Stimulated activated CD4-positive, alpha-beta T cell treated with anti-CD3 and anti-CD28 coated beads, TNF-alpha, amount 100 ng/mL, for 24 hours (primary cell): ENCODE measurements around the gene CAMK2A.

Source experiments
- DNase-seq, 3 experiments: peaks; one replicate each; pipeline ENCODE4 v3.0.0-alpha.2; 2020; ENCODE audit warnings: low read depth in 3 of 3

The CAMK2A gene

GRCh38 chr5:150299571-150300327 lies 10.2 kb upstream of the CAMK2A start:
- DNase-seq, result no peak

DNA sequence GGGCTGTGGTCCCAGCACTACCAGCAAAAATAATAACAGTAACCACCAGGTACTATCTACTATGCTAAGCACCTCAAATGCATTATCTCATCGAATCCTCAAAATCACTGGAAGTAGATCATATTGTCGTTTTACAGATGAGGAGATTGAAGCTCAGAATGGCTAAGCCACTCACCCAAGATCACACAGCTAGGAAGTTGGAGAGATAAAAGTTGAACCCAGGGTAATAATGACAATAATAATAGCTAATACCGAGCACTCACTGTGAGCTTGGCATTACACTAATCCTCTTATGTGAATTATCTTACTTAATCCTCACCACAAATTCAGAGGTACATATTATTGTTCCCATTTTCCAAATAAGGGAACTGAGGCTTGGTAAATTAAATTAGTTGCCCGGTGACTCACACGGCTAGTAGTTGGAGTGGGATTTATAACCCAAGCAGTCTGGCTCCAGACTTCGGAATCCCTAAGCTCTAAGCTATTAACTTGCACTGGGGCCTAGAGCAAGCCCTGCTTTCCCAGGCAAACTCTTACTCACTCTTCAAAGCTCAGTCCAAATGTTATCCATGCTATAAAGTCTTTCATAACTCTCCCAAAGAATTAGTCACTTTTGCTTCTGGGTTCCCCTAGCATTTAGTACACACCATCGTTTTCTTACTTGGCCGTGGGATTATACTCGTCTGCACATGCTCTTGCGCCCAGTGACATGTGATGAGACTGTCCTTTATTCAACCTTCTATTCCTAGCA lies 9.3 kb upstream of the CAMK2A start:
- no peak for DNase-seq

DNA sequence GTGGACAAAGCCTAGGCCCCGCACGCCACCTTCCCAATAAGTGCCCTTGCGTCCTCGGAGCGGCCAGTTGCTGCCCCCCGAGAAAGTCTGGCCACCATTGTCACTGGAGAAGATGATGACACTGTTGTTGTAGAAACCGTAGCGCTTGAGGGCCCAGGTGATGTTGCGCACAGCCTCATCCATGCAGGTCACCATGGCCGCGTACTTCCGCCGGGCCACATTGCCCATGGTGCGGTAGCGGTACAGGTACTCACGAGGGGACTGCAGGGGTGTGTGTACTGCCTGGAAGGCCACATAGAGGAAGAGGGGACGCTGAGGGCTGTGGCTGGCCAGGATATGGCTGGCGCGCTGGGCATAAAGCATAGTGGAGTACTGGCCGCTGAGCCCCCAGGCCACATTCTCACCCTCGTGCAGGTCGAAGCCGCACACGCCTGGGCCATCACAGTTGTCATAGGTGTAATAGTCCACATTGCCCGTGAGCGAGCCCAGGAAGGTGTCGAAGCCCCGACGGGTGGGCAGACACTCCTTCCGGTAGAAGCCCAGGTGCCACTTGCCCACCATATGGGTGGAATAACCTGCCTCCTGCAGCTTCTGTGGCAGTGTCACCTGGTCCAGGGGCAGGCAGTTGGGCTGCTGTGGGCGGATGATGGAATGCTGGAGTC lies 8.5 kb upstream of the CAMK2A start:
- DNase-seq, result no peak

DNA sequence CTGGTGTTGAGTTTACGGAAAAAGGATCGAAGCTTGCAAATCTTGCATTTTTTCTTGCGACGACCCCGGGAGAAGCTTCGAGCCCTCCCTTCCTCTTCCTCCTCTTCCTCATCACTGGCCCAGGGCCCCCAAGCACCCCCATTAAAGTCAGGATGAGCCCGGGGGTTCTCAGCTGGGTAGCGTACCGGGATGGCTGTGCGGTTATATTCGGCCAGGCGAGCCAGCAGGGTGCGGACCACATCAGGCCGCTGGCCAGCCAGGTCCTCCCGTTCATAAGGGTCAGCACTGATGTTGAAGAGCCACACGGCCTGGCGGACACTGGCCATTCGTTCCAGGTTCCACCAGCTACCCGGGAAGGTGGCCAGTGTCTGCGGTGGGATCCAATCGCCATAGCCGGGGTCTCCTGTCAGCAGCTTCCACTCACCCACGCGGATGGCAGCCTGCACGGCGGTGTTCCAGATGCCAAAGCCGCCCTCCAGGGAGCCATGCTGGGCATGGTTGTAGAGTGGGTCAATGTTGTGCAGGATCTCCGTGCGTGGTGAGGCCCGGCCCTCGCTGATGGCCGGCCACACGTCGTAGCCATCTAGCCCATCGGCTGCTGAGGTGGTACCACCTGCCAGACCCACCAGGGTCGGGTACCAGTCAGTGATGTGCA lies 7.8 kb upstream of the CAMK2A start:
- DNase-seq, result no peak

DNA sequence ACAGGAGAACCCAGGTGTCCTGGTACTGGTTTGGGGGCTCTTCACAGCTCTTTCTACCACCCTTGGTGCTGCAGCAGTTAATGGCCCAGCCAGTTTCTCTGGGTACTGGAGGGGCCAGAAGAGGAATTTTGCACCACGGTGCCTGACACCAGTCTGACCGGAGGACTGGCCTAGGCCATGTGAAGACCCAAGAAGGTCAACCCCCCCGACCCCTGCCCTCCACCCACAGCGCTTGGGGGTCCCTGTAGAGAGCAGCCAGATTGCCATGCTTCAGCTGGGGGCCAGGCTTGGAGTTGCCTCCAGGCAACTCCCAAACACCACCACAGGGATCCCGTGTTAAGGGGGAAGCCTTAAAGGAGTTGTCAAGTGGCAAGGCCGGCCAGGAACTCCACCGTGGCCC lies 6.9 kb upstream of the CAMK2A start:
- DNase-seq, result no peak

GRCh38 chr5:150295741-150296486 lies 6.3 kb upstream of the CAMK2A start:
- no peak for DNase-seq

- no peak for DNase-seq
Measured at GRCh38 chr5:150295172-150295634, 5.6 kb upstream of the CAMK2A start.

GRCh38 chr5:150294551-150295071 lies 5.0 kb upstream of the CAMK2A start:
- DNase-seq, result no peak

DNA sequence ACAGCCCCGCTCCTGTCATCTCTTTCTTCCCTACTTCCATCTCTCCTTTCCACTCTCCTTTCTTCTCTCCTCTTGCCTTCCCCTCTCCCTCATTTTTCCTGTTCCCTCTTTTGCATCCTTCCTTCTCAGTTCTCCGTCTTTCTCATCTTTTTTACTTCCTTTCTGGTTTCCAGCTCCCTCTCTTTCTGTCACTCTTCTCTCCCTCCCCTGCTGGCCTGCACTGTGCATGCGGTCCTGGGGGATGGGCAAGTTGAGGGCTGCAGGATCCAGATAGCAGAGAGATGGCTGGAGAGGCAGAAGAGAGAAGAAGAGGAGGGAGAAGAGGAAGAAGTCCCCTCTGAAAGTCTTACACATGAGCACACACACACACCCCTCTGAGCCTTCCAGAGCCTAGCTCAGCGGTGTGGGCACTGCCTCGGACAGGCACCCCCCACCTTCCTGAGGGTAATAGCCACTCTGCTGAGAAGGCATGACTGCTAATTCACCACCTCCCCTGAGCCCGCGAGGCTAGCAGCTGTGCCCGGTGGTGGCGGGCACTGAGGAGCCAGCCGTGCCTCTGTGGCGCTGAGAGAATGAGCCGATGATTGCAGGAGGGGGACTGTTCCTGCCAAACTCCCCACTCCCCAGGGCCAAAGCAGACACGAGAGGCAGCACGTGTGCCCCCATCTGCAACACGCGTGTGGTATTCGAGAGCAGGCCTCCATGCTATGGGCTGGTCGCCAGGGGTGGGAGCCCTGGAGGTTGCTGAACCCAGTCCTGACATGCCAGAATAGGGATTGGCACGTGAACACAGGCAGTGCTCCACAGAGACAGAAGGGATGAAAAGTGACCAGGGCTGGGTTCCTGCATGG lies 3.7 kb upstream of the CAMK2A start:
- DNase-seq, result no peak

GRCh38 chr5:150291388-150292385 lies 2.1 kb upstream of the CAMK2A start:
- DNase-seq, result no peak

DNA sequence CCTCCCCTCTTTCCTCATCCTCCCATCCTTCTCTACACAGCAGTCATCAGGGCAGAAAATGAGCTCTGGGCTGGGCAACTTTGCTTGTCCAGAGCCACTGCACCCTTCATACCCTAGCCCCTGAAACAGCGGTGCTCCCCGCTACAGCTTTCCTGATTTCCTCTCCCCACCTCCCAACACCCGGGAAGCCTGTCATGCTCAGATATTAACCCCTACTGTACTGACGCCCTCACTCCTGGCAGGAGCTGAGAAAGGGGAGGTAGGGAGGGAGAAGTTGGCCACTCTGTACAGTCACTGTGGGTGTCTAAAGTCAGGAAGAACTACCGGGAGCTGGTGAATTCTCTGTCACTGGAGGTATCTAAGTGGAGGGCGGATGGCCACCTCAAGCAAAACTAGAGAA lies 782 bp downstream of the CAMK2A start:
- no peak for DNase-seq

- DNase-seq, result no peak
Measured at GRCh38 chr5:150288361-150288760, 1.2 kb downstream of the CAMK2A start.

DNA sequence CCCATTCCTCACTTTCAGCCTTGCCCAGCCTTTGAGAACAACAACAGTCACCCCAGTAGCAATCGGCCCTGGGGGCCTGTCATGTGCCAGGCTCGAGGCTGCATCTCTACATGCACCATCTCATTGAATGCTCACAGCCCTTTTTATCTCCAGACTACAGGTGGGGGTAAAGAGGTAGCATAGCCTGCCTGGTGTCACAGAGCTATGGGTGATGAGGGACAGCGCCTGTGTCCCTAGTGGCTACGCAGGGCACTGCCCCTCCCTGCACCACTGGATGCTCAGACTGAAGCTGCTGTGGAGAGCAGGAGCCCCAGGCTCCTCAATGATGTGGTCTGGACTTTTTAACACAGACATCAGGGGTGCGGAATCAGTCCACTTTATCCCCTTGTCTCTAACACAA lies 2.8 kb downstream of the CAMK2A start:
- no peak for DNase-seq

DNA sequence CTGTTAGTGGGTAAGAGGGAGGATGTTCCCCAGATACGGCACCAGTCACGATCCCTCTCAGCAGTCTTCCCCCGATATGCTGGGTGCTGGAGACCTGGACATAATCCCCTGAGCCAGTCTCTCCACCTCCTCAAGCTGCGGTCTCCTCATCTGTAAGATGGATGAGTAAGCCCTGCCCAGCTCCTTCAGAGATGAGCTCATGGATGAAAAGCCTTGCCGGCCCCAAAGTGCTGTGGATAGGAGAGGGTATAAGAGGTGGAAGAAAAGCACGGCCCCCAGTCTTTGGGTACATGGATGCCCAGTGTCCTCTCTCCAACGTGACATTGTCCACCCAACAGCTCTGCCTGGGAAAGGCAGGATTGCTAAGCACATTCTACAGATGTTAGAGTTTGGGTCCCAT lies 4.5 kb downstream of the CAMK2A start:
- no peak for DNase-seq

DNA sequence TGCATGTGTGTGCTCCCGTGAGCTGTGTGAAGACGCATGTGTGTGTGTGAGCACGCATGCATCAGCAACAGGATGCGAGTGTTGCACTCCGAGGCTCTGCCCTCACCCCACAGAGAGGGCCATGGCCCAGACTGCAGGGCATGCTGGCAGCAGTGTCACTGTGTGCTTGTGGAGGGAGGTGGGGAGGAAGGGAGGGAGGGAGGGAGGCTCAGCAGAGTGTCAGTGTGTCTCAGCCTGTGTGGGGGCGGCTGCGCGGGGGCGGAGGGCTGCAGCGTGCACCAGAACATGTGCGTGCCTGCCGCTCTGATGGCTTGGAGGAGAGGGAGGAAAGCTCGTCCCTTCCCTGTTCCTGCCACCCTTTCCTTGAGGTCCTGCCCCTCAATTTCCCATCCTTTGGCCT lies 5.3 kb downstream of the CAMK2A start:
- DNase-seq, result no peak

- no peak for DNase-seq
Measured at GRCh38 chr5:150283904-150284303, 5.7 kb downstream of the CAMK2A start.

DNA sequence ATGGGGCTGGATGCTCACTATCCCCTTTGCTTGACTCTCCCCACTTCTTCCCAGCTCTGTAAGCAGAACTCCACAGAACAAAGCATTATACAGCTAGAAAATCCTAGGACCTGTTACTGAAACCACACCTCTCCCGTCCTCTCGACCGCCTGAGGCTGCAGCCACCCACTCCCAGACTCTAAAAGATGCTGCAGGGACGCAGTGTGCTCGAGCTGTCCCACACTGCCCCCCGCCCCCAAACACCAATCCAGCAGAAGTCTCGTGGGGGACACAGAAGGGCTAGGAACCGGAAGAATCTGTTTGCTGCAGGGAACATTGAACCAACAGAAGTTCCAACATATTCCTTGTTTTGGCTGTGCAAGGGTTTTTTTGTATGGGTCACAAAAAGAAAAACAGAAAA lies 7.6 kb downstream of the CAMK2A start:
- no peak for DNase-seq

DNA sequence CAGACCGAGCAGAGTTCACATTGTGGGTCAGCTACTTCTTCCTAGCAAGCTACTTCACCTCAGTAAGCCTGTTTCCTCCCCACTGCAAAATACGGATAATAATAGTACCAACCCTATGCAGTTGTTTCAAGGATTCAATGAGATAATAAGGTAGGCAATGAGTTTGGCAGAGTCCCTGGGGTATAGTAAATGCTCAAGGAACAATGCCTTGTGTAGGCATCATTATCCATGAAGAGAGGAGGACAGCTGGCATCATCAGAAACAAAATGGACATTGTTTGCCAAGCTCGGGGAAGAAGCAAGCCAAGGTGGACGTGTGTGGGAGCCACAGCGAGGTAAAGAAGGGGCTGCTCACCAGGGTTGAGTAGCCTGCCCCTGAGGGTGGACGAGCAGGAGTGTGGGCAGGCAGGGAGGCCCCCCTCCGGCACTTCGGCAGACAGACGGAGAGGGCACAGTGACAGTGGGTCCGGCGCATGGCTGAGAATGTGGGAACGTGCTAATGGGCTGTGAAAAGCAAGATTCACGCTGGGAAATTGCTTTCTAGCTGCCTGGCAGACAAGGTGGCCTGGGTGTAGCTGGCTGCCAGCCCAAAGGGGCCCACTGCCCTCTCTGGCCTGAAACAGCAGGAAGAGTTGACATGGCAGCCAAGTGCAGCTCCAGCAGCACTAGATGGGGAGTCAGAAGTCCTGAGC lies 10.1 kb downstream of the CAMK2A start:
- no peak for DNase-seq
